H1 (cell line): Measurements from ENCODE around the gene OR2C1. TPM values are rescaled to one million over a fixed set of nuclear protein-coding genes. Genes with fewer than 3 reads are reported as not detected.

Experiments used
- CTCF ChIA-PET: fragments of 300-600 bp; sonication (Branson Sonifier 250); formaldehyde crosslinking; loops from one replicate; lab custom pipeline; 2021; ENCODE audit not compliant: partially characterized antibody; lab: Charles Lee
- POLR2A ChIA-PET: fragments of 300-600 bp; sonication (Branson Sonifier 250); formaldehyde crosslinking; loops from one replicate; lab custom pipeline; 2021; ENCODE audit warnings: inconsistent platforms; ENCODE audit not compliant: partially characterized antibody; lab: Charles Lee
- DNase-seq, 2 experiments: peaks; one replicate each; pipeline versions ENCODE4 v3.0.0 to v3.0.0-alpha.2; 2010 to 2022; ENCODE audit warnings: low spot score in 2 of 2, low read depth in 1 of 2, mixed read lengths in 1 of 2
- FAIRE-seq: peaks from 2 replicates; lab custom pipeline; 2011; peaks lifted over from hg19 to GRCh38; lab: Jason Lieb, UNC
- H2AFZ ChIP-seq: 2 replicates; pipeline ENCODE4 v1.8.1; 2012; ENCODE audit warnings: low read length, inconsistent platforms
- H2AK5ac ChIP-seq: 2 replicates; pipeline ENCODE4 v1.6.1; 2013; ENCODE audit warnings: low read depth, low read length
- H2BK120ac ChIP-seq: replicated peaks from 2 replicates; pipeline ENCODE3; 2013; ENCODE audit warnings: low read depth, low read length, inconsistent platforms
- H2BK12ac ChIP-seq: 2 replicates; pipeline ENCODE4 v1.6.1; 2013; ENCODE audit warnings: low read depth, low read length
- H2BK15ac ChIP-seq: 2 replicates; pipeline ENCODE4 v1.6.1; 2013; ENCODE audit warnings: low read length
- H2BK20ac ChIP-seq: 2 replicates; pipeline ENCODE4 v1.6.1; 2013; ENCODE audit warnings: low read length
- H2BK5ac ChIP-seq: 2 replicates; pipeline ENCODE4 v1.6.1; 2013; ENCODE audit warnings: low read depth, low read length
- H3K14ac ChIP-seq: 2 replicates; pipeline ENCODE4 v1.6.1; 2013; ENCODE audit warnings: inconsistent platforms; ENCODE audit not compliant: insufficient read length
- H3K18ac ChIP-seq: 2 replicates; pipeline ENCODE4 v1.6.1; 2013; ENCODE audit warnings: low read length; ENCODE audit errors: extremely low read depth
- H3K23ac ChIP-seq: 2 replicates; pipeline ENCODE4 v1.6.1; 2013; ENCODE audit warnings: inconsistent platforms; ENCODE audit not compliant: insufficient read length
- H3K23me2 ChIP-seq: 2 replicates; pipeline ENCODE4 v1.6.1; 2013; ENCODE audit warnings: low read depth, low read length
- H3K27ac ChIP-seq: 2 replicates; pipeline ENCODE4 v1.6.1; 2011; ENCODE audit warnings: low read depth, low read length, inconsistent platforms
- H3K27me3 ChIP-seq, 4 experiments: replicated peaks in 1 of 4; 1 replicate in 1 of 4; 2 replicates in 3 of 4; pipeline versions ENCODE4 v1.6.1 to v1.8.1; 2011 to 2013; ENCODE audit warnings: low read length in 3 of 4, mild to moderate bottlenecking in 3 of 4, inconsistent platforms in 2 of 4, mixed read lengths in 2 of 4, moderate library complexity in 1 of 4; ENCODE audit not compliant: control insufficient read depth in 3 of 4, insufficient read depth in 3 of 4; ENCODE audit errors: extremely low read depth in 1 of 4
- H3K36me3 ChIP-seq, 4 experiments: 2 replicates each; pipeline versions ENCODE4 v1.6.1 to v1.8.1; 2011 to 2013; ENCODE audit warnings: mild to moderate bottlenecking in 4 of 4, low read length in 3 of 4, moderate library complexity in 2 of 4, control low read depth in 1 of 4, inconsistent platforms in 1 of 4; ENCODE audit not compliant: insufficient read depth in 4 of 4, control insufficient read depth in 2 of 4
- H3K4ac ChIP-seq: replicated peaks from 2 replicates; pipeline ENCODE3; 2013; ENCODE audit warnings: low read length, low read depth, mixed read lengths, inconsistent platforms; ENCODE audit not compliant: insufficient read length
- H3K4me1 ChIP-seq, 4 experiments: replicated peaks in 1 of 4; 1 replicate in 1 of 4; 2 replicates in 3 of 4; pipeline versions ENCODE4 v1.6.1 to v1.8.1; 2011 to 2013; ENCODE audit warnings: low read length in 3 of 4, inconsistent platforms in 2 of 4, mixed read lengths in 1 of 4; ENCODE audit not compliant: insufficient read depth in 4 of 4, control insufficient read depth in 3 of 4
- H3K4me2 ChIP-seq, 2 experiments: 2 replicates each; pipeline versions ENCODE4 v1.6.1 to v1.8.1; 2011 to 2013; ENCODE audit warnings: low read depth in 2 of 2, low read length in 2 of 2, control low read depth in 1 of 2, inconsistent platforms in 1 of 2, mild to moderate bottlenecking in 1 of 2; ENCODE audit not compliant: insufficient read depth in 1 of 2
- H3K4me3 ChIP-seq, 4 experiments: fragments of 200-600, 300-600 bp in 1 of 4; sonication (generic), shearing (Covaris generic), sonication (Bioruptor Twin) in 1 of 4; 2 replicates each; pipeline versions ENCODE4 v1.5.1 to v1.8.1; 2011 to 2016; ENCODE audit warnings: low read length in 4 of 4, low read depth in 3 of 4, control low read depth in 2 of 4, inconsistent platforms in 2 of 4, mild to moderate bottlenecking in 2 of 4, mixed read lengths in 1 of 4, moderate library complexity in 1 of 4; ENCODE audit not compliant: insufficient read depth in 2 of 4; ENCODE audit errors: extremely low read depth in 1 of 4
- H3K56ac ChIP-seq: replicated peaks from 2 replicates; pipeline ENCODE3; 2013; ENCODE audit warnings: low read depth, mild to moderate bottlenecking, mixed read lengths, low read length, inconsistent platforms; ENCODE audit not compliant: insufficient read length
- H3K79me1 ChIP-seq: 2 replicates; pipeline ENCODE4 v1.6.1; 2013; ENCODE audit warnings: low read depth, low read length, control low read depth
- H3K79me2 ChIP-seq, 2 experiments: 2 replicates each; pipeline versions ENCODE4 v1.6.1 to v1.8.1; 2012 to 2013; ENCODE audit warnings: low read length in 2 of 2, mild to moderate bottlenecking in 2 of 2, inconsistent platforms in 1 of 2; ENCODE audit not compliant: insufficient read depth in 2 of 2, control insufficient read depth in 1 of 2
- H3K9ac ChIP-seq, 4 experiments: replicated peaks in 1 of 4; 1 replicate in 1 of 4; 2 replicates in 3 of 4; pipeline versions ENCODE4 v1.6.1 to v1.8.1; 2011 to 2013; ENCODE audit warnings: low read depth in 3 of 4, low read length in 3 of 4, control low read depth in 2 of 4, mild to moderate bottlenecking in 2 of 4, moderate library complexity in 2 of 4, inconsistent platforms in 1 of 4; ENCODE audit errors: extremely low read depth in 1 of 4
- H3K9me3 ChIP-seq, 2 experiments: 2 replicates each; pipeline versions ENCODE4 v1.6.1 to v1.8.1; 2012 to 2013; ENCODE audit warnings: mild to moderate bottlenecking in 2 of 2, moderate library complexity in 2 of 2, control low read depth in 1 of 2, inconsistent platforms in 1 of 2, low read depth in 1 of 2, low read length in 1 of 2, mixed read lengths in 1 of 2; ENCODE audit not compliant: insufficient read depth in 2 of 2
- H4K20me1 ChIP-seq, 2 experiments: replicated peaks in 1 of 2; 2 replicates each; pipeline versions ENCODE3 to v1.8.1; 2011 to 2013; ENCODE audit warnings: inconsistent platforms in 2 of 2, low read length in 2 of 2, mild to moderate bottlenecking in 1 of 2; ENCODE audit not compliant: insufficient read depth in 2 of 2, control insufficient read depth in 1 of 2
- H4K5ac ChIP-seq: 2 replicates; pipeline ENCODE4 v1.6.1; 2013; ENCODE audit warnings: low read length, low read depth, mixed read lengths, inconsistent platforms; ENCODE audit not compliant: insufficient read length
- H4K8ac ChIP-seq: 2 replicates; pipeline ENCODE4 v1.8.0; 2013; ENCODE audit warnings: mild to moderate bottlenecking, moderate library complexity, low read length, inconsistent platforms; ENCODE audit not compliant: insufficient read depth; ENCODE audit errors: extremely low read depth
- H4K91ac ChIP-seq: replicated peaks from 2 replicates; pipeline ENCODE3; 2013; ENCODE audit warnings: low read length, mixed read lengths, inconsistent platforms; ENCODE audit not compliant: insufficient read length
- BRCA1 ChIP-seq: IDR thresholded peaks from 2 replicates; pipeline ENCODE4 v1.6.1; 2012; ENCODE audit warnings: low read depth, low read length, improper control_type of control experiment
- TAF1 ChIP-seq: IDR thresholded peaks from 2 replicates; pipeline ENCODE4 v1.6.1; 2011; ENCODE audit warnings: mild to moderate bottlenecking, low read depth, low read length
- TCF12 ChIP-seq: IDR thresholded peaks from 2 replicates; pipeline ENCODE4 v1.6.1; 2011; ENCODE audit warnings: low read depth, mild to moderate bottlenecking, low read length
- WGBS, 2 experiments: shearing (Covaris generic) in 1 of 2; methylation state at CpG; one replicate each; pipeline versions ENCODE4 v1.1.6 to v1.1.7; 2013 to 2015; ENCODE audit warnings: low lambda C conversion rate in 2 of 2, mixed read lengths in 2 of 2, inconsistent platforms in 1 of 2, low coverage in 1 of 2, missing lambda C conversion rate in 1 of 2; ENCODE audit not compliant: insufficient replicate concordance in 2 of 2, insufficient coverage in 1 of 2, insufficient read length in 1 of 2; ENCODE audit errors: extremely low coverage in 1 of 2, missing lambda C conversion rate in 1 of 2; 5-methylcytosine and 5-hydroxymethylcytosine counted together
- polyA plus RNA-seq, 7 experiments: library from polyadenylated mRNA; depleted of rRNA in 3 of 7; stranded (reverse) in 5 of 7; unstranded in 2 of 7; fragments of >200 nt in 5 of 7; fragments of 200-250 nt in 2 of 7; gene quantifications; 1 replicate in 5 of 7; 2 replicates in 1 of 7; 4 replicates in 1 of 7; pipeline versions ENCODE4 v1.2.1 to v1.2.3, GENCODE V29; 2011 to 2013; ENCODE audit warnings: missing spikeins in 2 of 7, mixed read lengths in 2 of 7
- total RNA-seq: library from RNA; stranded (reverse); fragmentation: NEBNext Ultra II Directional; extraction: Animal tissue kit (Norgen Biotek cat#: 25700); gene quantifications from 2 replicates; pipeline ENCODE4 v1.2.1, GENCODE V29; 2021

The OR2C1 gene
- total and polyA plus RNA-seq, 2 of the 8 experiments (the other 6 are each of a cell fraction or from before 2014, with no cell fraction given) = not detected

- DNase-seq (no peak), FAIRE-seq (no peak)
- no peak overlapping the region for H3K14ac ChIP-seq
- no peaks in the 10 kb centered on the region for H3K79me2 ChIP-seq
- WGBS, 2 experiments = 77% methylated on average over 4 of the region's 4 CpGs; no CpG with 5 or more reads in 1 of the 2 experiments
- no peak overlapping the region for H2BK12ac ChIP-seq
- no peak overlapping the region for H2BK20ac ChIP-seq
- H3K79me1 ChIP-seq = 0 out of 2 replicates have a peak, but pooled peaks cover 2% of the 10 kb centered on the region
- H3K9ac ChIP-seq = no peak overlapping the region
- no peak overlapping the region for H4K5ac ChIP-seq
- H3K27me3 ChIP-seq = peaks cover 0 to 1% (median 0%) of the 10 kb centered on the region in 4 experiments; a peak in 1 of 7 replicates
- H3K36me3 ChIP-seq = no peaks in the 10 kb centered on the region
- H4K20me1 ChIP-seq = no peaks in the 10 kb centered on the region
- no peak overlapping the region for H3K18ac ChIP-seq
- no peak overlapping the region for H2BK5ac ChIP-seq
- no peaks in the 10 kb centered on the region for H3K23me2 ChIP-seq
- H2BK15ac ChIP-seq = no peak overlapping the region
- H3K4me1 ChIP-seq = no peaks in the 10 kb centered on the region
- no peak overlapping the region for H3K56ac ChIP-seq
- TF ChIP-seq TCF12 (no peak), BRCA1 (no peak), TAF1 (no peak)
- H3K4ac ChIP-seq = no peak overlapping the region
- ChIA-PET CTCF (no interaction called here), POLR2A (no interaction called here)
- no peak overlapping the region for H4K8ac ChIP-seq
- H3K9me3 ChIP-seq = peaks cover 27 to 50% of the 10 kb centered on the region in 2 experiments
- no peak overlapping the region for H2AFZ ChIP-seq
- no peak overlapping the region for H3K27ac ChIP-seq
- no peak overlapping the region for H3K4me2 ChIP-seq
- H3K4me3 ChIP-seq = no peak overlapping the region
- no peak overlapping the region for H4K91ac ChIP-seq
- H2AK5ac ChIP-seq = no peak overlapping the region
- H2BK120ac ChIP-seq = no peak overlapping the region
- no peak overlapping the region for H3K23ac ChIP-seq
Measured at GRCh38 chr16:3327514-3327913, 28.2 kb upstream of the OR2C1 start.
